Measurements from ENCODE around the gene RAB3GAP1. TPM values are rescaled to one million over a fixed set of nuclear protein-coding genes. Genes with fewer than 3 reads are reported as not detected.

The RAB3GAP1 gene
- polyA plus RNA-seq, 1 donor from 2014 or later, result 43.3 TPM

- no peaks in the 10 kb centered on the region for H3F3A ChIP-seq (ENCODE audit: insufficient read depth, low read length, poor library complexity, severe bottlenecking)
- H3K36me3 ChIP-seq (ENCODE audit: insufficient read depth, low read length), result no peaks in the 10 kb centered on the region
- no peak overlapping the region for H3K9ac ChIP-seq (ENCODE audit: low read length)
- no peaks in the 10 kb centered on the region for H3K9me2 ChIP-seq (ENCODE audit: insufficient read depth, low read length)
- H3K4me2 ChIP-seq (ENCODE audit: low read length), result no peak overlapping the region
- peaks cover 46% of the 10 kb centered on the region for H3K79me2 ChIP-seq (replicated peaks; ENCODE audit: insufficient read depth, low read length)
- no peak overlapping the region for H3K4me3 ChIP-seq (ENCODE audit: low read length)
- H2AFZ ChIP-seq (ENCODE audit: low read depth, low read length), result no peak overlapping the region
- no peak overlapping the region for H3K27ac ChIP-seq (ENCODE audit: low read length)
- H3K9me3 ChIP-seq (ENCODE audit: low read length), result no peaks in the 10 kb centered on the region
- H3K27me3 ChIP-seq (ENCODE audit: insufficient read depth, low read depth, low read length), result no peaks in the 10 kb centered on the region
- TF ChIP-seq TAF1 (IDR thresholded peaks at IDR 0.05; ENCODE audit: low read depth), result no peak
- no peak for TF ChIP-seq EP300 (conservative IDR thresholded peaks at IDR 0.05; ENCODE audit: poor library complexity, severe bottlenecking)
- TF ChIP-seq EZH2 (IDR thresholded peaks at IDR 0.05; ENCODE audit: borderline replicate concordance, insufficient read depth, low read length, poor library complexity, severe bottlenecking), result no peak
- H4K20me1 ChIP-seq (ENCODE audit: insufficient read depth), result no peaks in the 10 kb centered on the region
Measured at GRCh38 chr2:135063210-135063609, 11.1 kb downstream of the RAB3GAP1 start.

- H3K4me2 ChIP-seq (ENCODE audit: low read length), result no peak overlapping the region
- no peaks in the 10 kb centered on the region for H3F3A ChIP-seq (ENCODE audit: insufficient read depth, low read length, poor library complexity, severe bottlenecking)
- H3K9me2 ChIP-seq (ENCODE audit: insufficient read depth, low read length), result no peaks in the 10 kb centered on the region
- H2AFZ ChIP-seq (ENCODE audit: low read depth, low read length), result no peak overlapping the region
- no peaks in the 10 kb centered on the region for H3K36me3 ChIP-seq (ENCODE audit: insufficient read depth, low read length)
- H3K9ac ChIP-seq (ENCODE audit: low read length), result no peak overlapping the region
- no peak overlapping the region for H3K4me3 ChIP-seq (ENCODE audit: low read length)
- H3K27ac ChIP-seq (ENCODE audit: low read length), result no peak overlapping the region
- no peaks in the 10 kb centered on the region for H3K27me3 ChIP-seq (ENCODE audit: insufficient read depth, low read depth, low read length)
- no peaks in the 10 kb centered on the region for H4K20me1 ChIP-seq (ENCODE audit: insufficient read depth)
- TF ChIP-seq REST (IDR thresholded peaks at IDR 0.05; ENCODE audit: borderline replicate concordance), result no peak
- TF ChIP-seq POLR2AphosphoS5 (IDR thresholded peaks at IDR 0.05), result no peak
- no peak for TF ChIP-seq SMC3 (conservative IDR thresholded peaks at IDR 0.05; ENCODE audit: poor library complexity)
- TF ChIP-seq RAD21 (conservative IDR thresholded peaks at IDR 0.05), result no peak
- TF ChIP-seq MXI1 (conservative IDR thresholded peaks at IDR 0.05; ENCODE audit: poor library complexity, severe bottlenecking), result no peak
- TF ChIP-seq TAF1 (IDR thresholded peaks at IDR 0.05; ENCODE audit: low read depth), result no peak
- no peak for TF ChIP-seq EZH2 (IDR thresholded peaks at IDR 0.05; ENCODE audit: borderline replicate concordance, insufficient read depth, low read length, poor library complexity, severe bottlenecking)
- no peak for TF ChIP-seq EP300 (conservative IDR thresholded peaks at IDR 0.05; ENCODE audit: poor library complexity, severe bottlenecking)
- TF ChIP-seq CTCF (IDR thresholded peaks at IDR 0.05; ENCODE audit: poor library complexity, severe bottlenecking), result no peak
- peaks cover 40% of the 10 kb centered on the region for H3K79me2 ChIP-seq (replicated peaks; ENCODE audit: insufficient read depth, low read length)
- no peaks in the 10 kb centered on the region for H3K9me3 ChIP-seq (ENCODE audit: low read length)
Measured at GRCh38 chr2:135064149-135064548, 12.1 kb downstream of the RAB3GAP1 start.

All from neural cell (in vitro differentiated cells).